B cell (primary cell): ENCODE results near the gene PLD4. TPM values are rescaled to one million over a fixed set of nuclear protein-coding genes. Genes with fewer than 3 reads are reported as not detected.

Experiments used
- ATAC-seq: fragments of 200-7000 bp; cut with Tn5 transposase; one replicate; pipeline ENCODE4 v1.10.0; 2021; ENCODE audit warnings: low read depth, mild to moderate bottlenecking, moderate number of reproducible peaks, moderate library complexity
- CTCF ChIA-PET: fragments of 350-600 bp; sonication (Branson Sonifier 250); formaldehyde crosslinking; loops from one replicate; lab custom pipeline; 2021; ENCODE audit warnings: antibody characterized with exemption, inconsistent platforms; lab: Charles Lee
- POLR2A ChIA-PET: fragments of 350-600 bp; sonication (Branson Sonifier 250); formaldehyde crosslinking; loops from one replicate; lab custom pipeline; 2021; ENCODE audit warnings: antibody characterized with exemption; lab: Charles Lee
- DNase-seq: peaks from one replicate; pipeline ENCODE4 v3.0.0; 2013
- H2AFZ ChIP-seq: 2 replicates; pipeline ENCODE4 v1.6.1; 2012; ENCODE audit warnings: mild to moderate bottlenecking, low read depth, low read length; ENCODE audit not compliant: insufficient read depth, poor library complexity, severe bottlenecking
- H3K27ac ChIP-seq, 2 donors: 1 replicate in 1 of 2; 2 replicates in 1 of 2; pipeline ENCODE4 v1.5.1; 2012 to 2013; ENCODE audit warnings: low read length in 2 of 2, mild to moderate bottlenecking in 2 of 2, moderate library complexity in 1 of 2
- H3K27me3 ChIP-seq, 4 experiments: fragments of 200-600 bp in 1 of 4; sonication (generic) in 1 of 4; replicated peaks in 1 of 4; 1 replicate in 2 of 4; 2 replicates in 2 of 4; pipeline versions ENCODE4 v1.6.1 to v1.7.0; 2013 to 2016; ENCODE audit warnings: low read length in 3 of 4, mild to moderate bottlenecking in 2 of 4, mixed read lengths in 1 of 4, moderate library complexity in 1 of 4; ENCODE audit not compliant: insufficient read depth in 4 of 4, control insufficient read depth in 3 of 4; ENCODE audit errors: control extremely low read depth in 1 of 4
- H3K36me3 ChIP-seq, 2 experiments: replicated peaks in 1 of 2; 1 replicate in 1 of 2; 2 replicates in 1 of 2; pipeline versions ENCODE4 v1.6.1 to v1.7.1; 2013; ENCODE audit warnings: low read length in 1 of 2; ENCODE audit not compliant: insufficient read depth in 2 of 2, control insufficient read depth in 1 of 2; ENCODE audit errors: control extremely low read depth in 1 of 2, extremely low read depth in 1 of 2
- H3K4me1 ChIP-seq, 2 donors: fragments of 200-600 bp in 1 of 2; sonication (generic) in 1 of 2; 1 replicate in 1 of 2; 2 replicates in 1 of 2; pipeline versions ENCODE4 v1.5.1 to v1.6.1; 2013 to 2017; ENCODE audit warnings: low read length in 2 of 2; ENCODE audit not compliant: control insufficient read depth in 2 of 2, insufficient read depth in 2 of 2
- H3K4me2 ChIP-seq: replicated peaks from 2 replicates; pipeline ENCODE3; 2012; ENCODE audit warnings: mild to moderate bottlenecking, low read depth, low read length; ENCODE audit not compliant: poor library complexity, severe bottlenecking
- H3K4me3 ChIP-seq, 5 experiments: fragments of 200-600 bp in 1 of 5; sonication (generic) in 1 of 5; 1 replicate in 3 of 5; 2 replicates in 2 of 5; pipeline versions ENCODE4 v1.5.1 to v1.7.0; 2011 to 2016; ENCODE audit warnings: low read length in 4 of 5, mild to moderate bottlenecking in 4 of 5, low read depth in 2 of 5, control low read depth in 1 of 5, moderate library complexity in 1 of 5; ENCODE audit not compliant: insufficient read depth in 1 of 5; ENCODE audit errors: control extremely low read depth in 1 of 5, extremely low read depth in 1 of 5
- H3K79me2 ChIP-seq: fragments of 200-600 bp; sonication (generic); one replicate; pipeline ENCODE4 v1.6.0; 2016; ENCODE audit warnings: low read length; ENCODE audit not compliant: control insufficient read depth, insufficient read depth
- H3K9ac ChIP-seq: fragments of 200-600 bp; sonication (generic); 2 replicates; pipeline ENCODE4 v1.6.1; 2017; ENCODE audit warnings: mild to moderate bottlenecking, low read length, moderate library complexity
- H3K9me3 ChIP-seq, 3 donors: one replicate each; pipeline versions ENCODE4 v1.6.1 to v1.7.1; 2013; ENCODE audit warnings: low read length in 2 of 3; ENCODE audit not compliant: control insufficient read depth in 2 of 3, insufficient read depth in 1 of 3; ENCODE audit errors: control extremely low read depth in 1 of 3
- H4K20me1 ChIP-seq: 2 replicates; pipeline ENCODE4 v1.6.0; 2012; ENCODE audit warnings: mild to moderate bottlenecking, low read length; ENCODE audit not compliant: insufficient read depth, control insufficient read depth, poor library complexity, severe bottlenecking
- H3K27ac Mint-ChIP-seq: one replicate; pipeline ENCODE4 v1.8.0; 2021; ENCODE audit warnings: mixed read lengths
- H3K27me3 Mint-ChIP-seq: one replicate; pipeline ENCODE4 v1.8.0; 2021; ENCODE audit warnings: mixed read lengths
- H3K4me1 Mint-ChIP-seq: one replicate; pipeline ENCODE4 v1.8.0; 2021; ENCODE audit warnings: mixed read lengths
- H3K4me3 Mint-ChIP-seq: one replicate; pipeline ENCODE4 v1.8.0; 2021; ENCODE audit warnings: mixed read lengths
- H3K9me3 Mint-ChIP-seq: one replicate; pipeline ENCODE4 v1.8.0; 2022; ENCODE audit warnings: mixed read lengths; ENCODE audit not compliant: insufficient read depth
- EZH2 ChIP-seq: IDR thresholded peaks from 2 replicates; pipeline ENCODE4 v1.6.1; 2012; ENCODE audit warnings: borderline replicate concordance, low read depth, mild to moderate bottlenecking, moderate library complexity, low read length; ENCODE audit not compliant: insufficient read depth, poor library complexity, severe bottlenecking
- WGBS: methylation state at CpG from one replicate; pipeline ENCODE4 v1.1.5; 2013; ENCODE audit warnings: missing lambda C conversion rate; ENCODE audit not compliant: insufficient coverage; 5-methylcytosine and 5-hydroxymethylcytosine counted together
- intact Hi-C: fragments of 100-400 bp; cut with micrococcal nuclease; formaldehyde crosslinking; loops from one replicate; pipeline ENCODE4 v1.10.0; 2022
- polyA plus RNA-seq: library from polyadenylated mRNA; depleted of rRNA; stranded (reverse); fragments of >200 nt; gene quantifications from 2 replicates; pipeline ENCODE4 v1.2.3, GENCODE V29; 2012
- total RNA-seq, 2 donors: library from RNA; stranded (reverse); fragments of 120-200 nt in 1 of 2; gene quantifications; 1 replicate in 1 of 2; 2 replicates in 1 of 2; pipeline versions ENCODE4 v1.2.3 to v1.2.4, GENCODE V29; 2013 to 2022
- TF ChIP-seq, protein P1 (sequence below): fragments of 200-600 bp; IDR thresholded peaks from one replicate; pipeline ENCODE4 v1.8.0; 2022; ENCODE audit warnings: antibody characterized with exemption, mild to moderate bottlenecking

Gene PLD4
- total and polyA plus RNA-seq, 2 donors (not counting 1 experiment from before 2014, with no cell fraction given) = 49.9 to 79.7 TPM

DNA sequence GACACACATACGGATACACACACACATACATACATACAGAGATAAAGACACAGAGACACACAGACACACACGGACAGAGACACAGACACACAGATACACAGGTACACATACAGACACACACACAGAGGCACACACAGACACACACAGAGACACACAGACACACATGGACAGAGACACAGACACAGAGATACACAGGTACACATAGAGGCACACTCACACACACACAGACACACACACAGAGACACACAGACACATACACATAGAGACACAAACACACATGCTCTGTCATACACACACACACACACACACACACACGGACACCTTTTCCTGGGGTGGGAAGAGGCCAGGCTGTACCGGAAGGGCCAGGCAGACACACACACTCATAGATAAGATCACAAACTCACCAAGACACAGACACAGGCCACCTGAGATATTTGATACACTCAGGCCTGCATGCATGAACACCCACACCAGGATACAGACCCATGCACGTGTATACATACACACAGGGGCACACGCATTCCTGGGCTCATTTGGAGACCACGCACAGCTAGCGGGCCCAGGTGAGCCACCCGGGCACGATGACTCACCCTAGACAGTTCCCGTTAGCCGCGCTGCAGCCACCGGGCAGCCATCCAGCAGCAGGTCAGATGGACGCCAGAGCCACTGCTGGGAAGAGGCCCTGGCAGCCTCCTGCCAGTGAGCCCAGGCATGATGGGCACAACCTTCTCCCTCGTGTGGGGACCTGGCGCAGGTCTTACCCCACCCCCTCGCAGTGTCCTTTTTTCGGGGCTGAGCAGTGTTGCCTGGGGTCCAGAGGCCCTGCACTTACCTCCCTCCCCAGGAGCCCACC, 55.3 kb downstream of the PLD4 start:
- Mint-ChIP-seq H3K27ac (no peak overlapping the region), H3K9me3 (no peaks in the 10 kb centered on the region), H3K4me3 (peak overlapping the region; percentile 36), H3K4me1 (peaks cover 15% of the 10 kb centered on the region), H3K27me3 (peaks cover 29% of the 10 kb centered on the region)
- H3K27me3 ChIP-seq = peaks cover 0 to 32% (median 15%) of the 10 kb centered on the region in 4 experiments
- no peak for TF ChIP-seq EZH2
- TF ChIP-seq, protein P1, sequence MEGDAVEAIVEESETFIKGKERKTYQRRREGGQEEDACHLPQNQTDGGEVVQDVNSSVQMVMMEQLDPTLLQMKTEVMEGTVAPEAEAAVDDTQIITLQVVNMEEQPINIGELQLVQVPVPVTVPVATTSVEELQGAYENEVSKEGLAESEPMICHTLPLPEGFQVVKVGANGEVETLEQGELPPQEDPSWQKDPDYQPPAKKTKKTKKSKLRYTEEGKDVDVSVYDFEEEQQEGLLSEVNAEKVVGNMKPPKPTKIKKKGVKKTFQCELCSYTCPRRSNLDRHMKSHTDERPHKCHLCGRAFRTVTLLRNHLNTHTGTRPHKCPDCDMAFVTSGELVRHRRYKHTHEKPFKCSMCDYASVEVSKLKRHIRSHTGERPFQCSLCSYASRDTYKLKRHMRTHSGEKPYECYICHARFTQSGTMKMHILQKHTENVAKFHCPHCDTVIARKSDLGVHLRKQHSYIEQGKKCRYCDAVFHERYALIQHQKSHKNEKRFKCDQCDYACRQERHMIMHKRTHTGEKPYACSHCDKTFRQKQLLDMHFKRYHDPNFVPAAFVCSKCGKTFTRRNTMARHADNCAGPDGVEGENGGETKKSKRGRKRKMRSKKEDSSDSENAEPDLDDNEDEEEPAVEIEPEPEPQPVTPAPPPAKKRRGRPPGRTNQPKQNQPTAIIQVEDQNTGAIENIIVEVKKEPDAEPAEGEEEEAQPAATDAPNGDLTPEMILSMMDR = no peak
- no peak overlapping the region for H3K9ac ChIP-seq
- peaks cover 20 to 28% of the 10 kb centered on the region in 2 donors for H3K4me1 ChIP-seq
- H3K27ac ChIP-seq = no peak overlapping the region
- intact Hi-C loops = no loop called here
- WGBS = 78% methylated on average over 18 of the region's 19 CpGs
- H4K20me1 ChIP-seq = peaks cover 9% of the 10 kb centered on the region
- peaks cover 0 to 11% (median 0%) of the 10 kb centered on the region in 3 donors for H3K9me3 ChIP-seq
- ChIA-PET CTCF (interaction anchor here (1.3 kb wide), 1 partner anchor 107 kb away, joined by 3 read pairs; no protein-coding TSS in a partner anchor), POLR2A (no interaction called here)
- H2AFZ ChIP-seq = no peak overlapping the region
- ATAC-seq (no peak), DNase-seq (no peak)
- no peaks in the 10 kb centered on the region for H3K36me3 ChIP-seq
- no peaks in the 10 kb centered on the region for H3K79me2 ChIP-seq
- H3K4me3 ChIP-seq = no peak overlapping the region
- H3K4me2 ChIP-seq = no peak overlapping the region
